ENCODE results near the gene WNT4.

DNA sequence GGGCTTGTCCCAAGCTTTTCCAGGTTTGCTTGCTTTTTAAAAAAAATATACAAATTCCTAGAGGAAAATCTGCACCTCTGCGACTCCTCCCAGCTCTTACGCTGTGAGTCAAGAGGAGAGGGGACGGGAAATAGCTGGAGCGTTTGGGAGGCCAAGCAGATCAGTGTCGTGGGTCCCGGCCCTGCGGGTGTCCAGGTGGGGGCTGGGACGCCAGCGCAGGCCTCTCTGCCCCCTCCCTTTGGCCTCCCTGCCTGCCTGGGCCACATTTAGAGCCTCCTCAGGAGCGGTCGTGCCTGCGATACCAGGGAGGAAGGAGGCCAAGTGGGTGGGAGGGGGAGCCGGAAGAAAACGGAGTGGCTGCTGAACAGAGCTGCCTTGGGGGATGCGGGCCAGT, 9.0 kb downstream of the WNT4 start:
- TF ChIP-seq, protein P1, sequence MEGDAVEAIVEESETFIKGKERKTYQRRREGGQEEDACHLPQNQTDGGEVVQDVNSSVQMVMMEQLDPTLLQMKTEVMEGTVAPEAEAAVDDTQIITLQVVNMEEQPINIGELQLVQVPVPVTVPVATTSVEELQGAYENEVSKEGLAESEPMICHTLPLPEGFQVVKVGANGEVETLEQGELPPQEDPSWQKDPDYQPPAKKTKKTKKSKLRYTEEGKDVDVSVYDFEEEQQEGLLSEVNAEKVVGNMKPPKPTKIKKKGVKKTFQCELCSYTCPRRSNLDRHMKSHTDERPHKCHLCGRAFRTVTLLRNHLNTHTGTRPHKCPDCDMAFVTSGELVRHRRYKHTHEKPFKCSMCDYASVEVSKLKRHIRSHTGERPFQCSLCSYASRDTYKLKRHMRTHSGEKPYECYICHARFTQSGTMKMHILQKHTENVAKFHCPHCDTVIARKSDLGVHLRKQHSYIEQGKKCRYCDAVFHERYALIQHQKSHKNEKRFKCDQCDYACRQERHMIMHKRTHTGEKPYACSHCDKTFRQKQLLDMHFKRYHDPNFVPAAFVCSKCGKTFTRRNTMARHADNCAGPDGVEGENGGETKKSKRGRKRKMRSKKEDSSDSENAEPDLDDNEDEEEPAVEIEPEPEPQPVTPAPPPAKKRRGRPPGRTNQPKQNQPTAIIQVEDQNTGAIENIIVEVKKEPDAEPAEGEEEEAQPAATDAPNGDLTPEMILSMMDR (IDR thresholded peaks at IDR 0.05) = no peak
- TF ChIP-seq POLR2A (IDR thresholded peaks at IDR 0.05) = no peak

All from heart left ventricle (tissue), 13 donors.